GM18508 (cell line): ENCODE results near the gene USH1C.

Experiments used
- ATAC-seq: cut with Tn5 transposase; IDR thresholded peaks from one replicate; pipeline ENCODE4 v1.9.1; 2021; ENCODE audit warnings: moderate number of reproducible peaks; ENCODE audit not compliant: insufficient read depth, unreplicated experiment

Gene USH1C

GRCh38 chr11:17544181-17544622 is at the start of gene USH1C:
Gene USH1C, minus strand, starts transcription at chr11:17544416. Its CDS starts 109 bp downstream, at chr11:17544307.
- no peak for ATAC-seq

DNA sequence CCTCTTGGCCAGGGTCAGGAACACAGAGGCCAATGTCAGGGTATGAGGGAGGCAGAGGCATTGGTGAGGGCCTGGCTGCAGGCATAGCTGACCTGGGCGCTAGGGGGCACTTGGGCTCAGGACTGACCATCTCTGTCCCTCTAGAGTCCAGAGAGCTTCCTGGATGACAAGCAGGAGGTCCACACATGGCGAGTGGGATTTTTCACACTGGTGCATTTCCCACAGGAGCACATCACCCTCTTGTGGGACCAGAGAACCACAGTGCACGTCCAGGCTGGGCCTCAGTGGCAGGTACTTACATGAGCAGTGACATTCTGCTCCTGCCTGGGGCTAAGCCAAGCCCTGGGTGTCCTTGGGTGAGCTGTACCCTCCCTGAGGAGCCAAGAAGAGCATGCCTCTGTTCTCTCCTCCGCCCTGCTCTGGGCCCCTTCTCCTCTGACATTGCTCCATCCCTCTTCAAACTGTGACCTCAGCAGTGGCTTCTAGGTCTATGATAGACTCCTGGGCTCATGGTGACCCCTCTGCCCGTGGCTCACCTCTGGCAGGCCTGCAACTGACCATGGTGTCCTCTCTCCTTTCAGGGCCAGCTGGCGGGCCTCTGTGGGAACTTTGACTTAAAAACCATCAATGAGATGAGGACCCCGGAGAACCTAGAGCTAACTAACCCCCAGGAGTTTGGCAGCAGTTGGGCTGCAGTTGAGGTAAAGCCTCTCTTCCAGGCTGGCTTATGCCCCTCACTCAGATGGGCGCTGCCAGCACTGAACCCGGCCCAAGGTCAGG is 49.4 kb upstream of the USH1C start:
- ATAC-seq: no peak

DNA sequence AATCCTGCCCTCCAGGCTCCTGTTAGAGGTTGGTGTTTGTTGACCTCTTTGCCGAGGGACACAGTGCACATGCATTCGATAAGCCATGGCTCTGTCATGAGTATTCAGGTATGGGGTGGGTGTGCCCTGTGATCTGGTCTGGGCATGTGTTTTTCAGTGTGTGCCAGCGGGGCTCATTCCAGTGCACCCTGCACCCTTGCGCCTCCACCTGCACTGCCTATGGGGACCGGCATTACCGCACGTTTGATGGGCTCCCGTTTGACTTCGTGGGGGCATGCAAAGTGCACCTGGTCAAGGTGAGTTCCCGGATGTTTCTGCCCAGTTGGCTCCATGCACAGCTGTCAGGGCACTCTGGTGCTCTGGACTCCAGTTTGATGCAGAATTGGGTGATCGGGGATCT is 47.1 kb upstream of the USH1C start:
- ATAC-seq: no peak

DNA sequence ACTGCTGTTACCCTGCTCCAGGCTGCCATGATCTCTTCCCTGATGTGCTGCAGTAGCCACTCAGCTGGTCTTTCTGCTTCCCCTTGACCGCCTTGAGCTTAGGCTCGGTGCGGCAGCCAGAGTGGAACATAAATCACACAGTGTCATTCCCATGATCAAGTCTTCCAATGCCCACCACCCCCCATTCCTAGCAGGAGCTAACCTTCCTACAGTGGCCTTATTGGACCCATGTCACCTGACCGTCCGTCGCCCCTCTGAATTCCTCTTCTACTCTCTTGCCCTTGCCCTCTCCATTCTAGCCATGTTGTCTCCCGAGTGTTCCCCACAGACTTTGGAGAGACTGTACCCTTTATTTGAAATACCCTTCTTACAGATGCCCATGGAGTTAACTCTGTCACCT is 46.2 kb upstream of the USH1C start:
- ATAC-seq: no peak

GRCh38 chr11:17588721-17589120 is 44.5 kb upstream of the USH1C start:
- no peak for ATAC-seq

GRCh38 chr11:17588166-17588565 is 44.0 kb upstream of the USH1C start:
- ATAC-seq: no peak

DNA sequence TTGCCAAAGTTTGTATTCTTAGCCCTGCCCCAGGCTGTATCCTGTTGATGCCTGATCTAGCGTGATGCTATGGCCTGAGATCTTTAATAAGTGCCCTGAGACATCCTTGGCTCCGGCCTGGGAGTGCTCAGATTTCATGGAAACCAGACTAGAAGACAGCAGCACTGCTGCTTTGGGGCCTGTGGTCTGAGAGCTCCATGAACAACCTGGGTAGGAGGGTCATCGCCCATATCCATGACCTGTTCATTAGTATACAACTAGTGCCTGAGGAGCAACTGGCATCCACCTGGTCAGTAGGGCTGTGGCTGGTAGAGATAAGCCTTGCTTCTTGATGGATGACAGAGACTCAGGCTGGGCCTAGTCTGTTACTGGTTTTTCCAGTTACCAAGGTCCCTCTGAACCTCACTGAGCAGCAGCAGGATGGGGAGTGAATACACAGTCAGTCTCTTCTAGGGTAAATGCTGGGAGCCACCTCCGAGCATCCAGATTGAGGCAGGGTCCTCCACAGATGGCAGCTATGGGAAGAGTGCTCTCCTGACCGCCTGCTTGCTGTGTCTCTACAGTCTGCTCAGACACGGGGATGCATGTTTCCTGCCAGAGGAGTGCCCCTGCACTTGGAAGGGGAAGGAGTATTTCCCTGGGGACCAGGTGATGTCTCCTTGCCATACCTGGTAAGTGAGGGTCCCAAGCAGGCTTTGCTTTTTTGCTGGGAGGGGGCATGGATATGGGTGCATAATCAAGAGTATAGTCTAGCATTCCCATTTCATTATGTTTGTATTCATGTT is 41.9 kb upstream of the USH1C start:
- no peak for ATAC-seq

GRCh38 chr11:17581732-17582053 is 37.5 kb upstream of the USH1C start:
- ATAC-seq: no peak

GRCh38 chr11:17581036-17581731 is 37.0 kb upstream of the USH1C start:
- ATAC-seq: no peak

DNA sequence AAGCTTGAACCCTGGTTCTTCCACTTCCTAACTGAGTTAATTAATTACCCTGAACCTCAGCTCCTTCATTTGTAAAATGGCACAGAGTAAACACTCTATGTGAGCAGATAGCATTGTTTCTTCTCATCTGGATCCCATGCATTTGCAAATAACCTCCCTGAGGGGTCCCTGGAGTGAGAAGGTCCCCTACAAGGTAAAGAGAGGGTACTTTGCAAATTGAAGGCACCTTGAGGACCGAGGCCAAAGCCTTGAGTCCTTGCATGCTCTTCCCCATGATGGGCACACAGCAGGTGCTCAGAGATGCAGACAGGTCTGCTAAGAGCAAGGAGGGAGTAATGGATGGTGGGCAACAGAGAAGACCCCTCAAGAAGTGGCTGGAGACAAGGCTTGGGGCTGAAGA is 36.1 kb upstream of the USH1C start:
- no peak for ATAC-seq

GRCh38 chr11:17579451-17579850 is 35.2 kb upstream of the USH1C start:
- ATAC-seq: no peak

GRCh38 chr11:17578958-17579357 is 34.7 kb upstream of the USH1C start:
- no peak for ATAC-seq

GRCh38 chr11:17578296-17578695 is 34.1 kb upstream of the USH1C start:
- no peak for ATAC-seq

- no peak for ATAC-seq
These were observed 31.5 kb upstream of the USH1C start for GRCh38 chr11:17575431-17576425.

DNA sequence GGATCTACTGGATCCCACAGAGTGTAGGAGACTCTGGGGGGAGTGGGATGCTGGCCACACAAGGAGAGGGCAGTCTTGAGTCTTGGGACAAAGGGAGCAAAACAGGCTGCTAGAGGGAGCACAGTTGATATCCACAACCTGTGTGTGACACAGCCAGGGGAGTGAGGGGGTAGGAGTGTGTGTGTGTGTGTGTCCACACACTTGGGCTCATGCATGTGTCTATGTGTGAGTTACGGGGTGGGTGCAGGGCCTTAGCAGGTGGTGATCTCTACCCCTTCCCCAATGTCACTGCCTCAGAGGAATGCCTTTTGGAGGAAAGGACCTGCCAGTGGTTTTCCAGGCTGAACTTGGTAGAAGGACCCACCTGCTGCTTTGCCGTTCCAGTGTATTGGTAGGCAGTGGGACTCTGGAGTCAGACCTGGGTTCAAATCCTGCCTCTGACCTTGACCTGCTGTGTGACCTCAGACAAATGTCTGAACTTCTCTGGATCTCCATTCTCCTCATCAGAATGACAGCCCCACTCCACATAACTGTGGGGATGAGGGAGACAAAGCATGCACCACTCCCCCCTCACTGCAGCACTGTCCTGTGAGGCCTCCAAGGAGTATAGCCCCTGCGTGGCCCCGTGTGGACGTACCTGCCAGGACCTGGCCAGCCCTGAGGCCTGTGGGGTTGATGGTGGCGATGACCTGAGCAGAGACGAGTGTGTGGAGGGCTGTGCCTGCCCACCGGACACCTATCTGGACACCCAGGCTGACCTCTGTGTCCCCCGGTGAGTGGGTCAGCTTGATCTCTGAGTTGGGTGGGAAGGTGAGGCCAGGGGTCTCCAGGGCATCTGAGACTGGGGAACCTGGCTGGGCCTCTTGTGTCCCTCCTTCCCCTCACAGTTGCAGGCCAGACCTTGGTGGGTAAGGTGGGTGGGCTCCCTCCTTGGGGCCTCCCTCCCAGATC is 30.2 kb upstream of the USH1C start:
- no peak for ATAC-seq

GRCh38 chr11:17573526-17573925 is 29.3 kb upstream of the USH1C start:
- ATAC-seq: no peak

DNA sequence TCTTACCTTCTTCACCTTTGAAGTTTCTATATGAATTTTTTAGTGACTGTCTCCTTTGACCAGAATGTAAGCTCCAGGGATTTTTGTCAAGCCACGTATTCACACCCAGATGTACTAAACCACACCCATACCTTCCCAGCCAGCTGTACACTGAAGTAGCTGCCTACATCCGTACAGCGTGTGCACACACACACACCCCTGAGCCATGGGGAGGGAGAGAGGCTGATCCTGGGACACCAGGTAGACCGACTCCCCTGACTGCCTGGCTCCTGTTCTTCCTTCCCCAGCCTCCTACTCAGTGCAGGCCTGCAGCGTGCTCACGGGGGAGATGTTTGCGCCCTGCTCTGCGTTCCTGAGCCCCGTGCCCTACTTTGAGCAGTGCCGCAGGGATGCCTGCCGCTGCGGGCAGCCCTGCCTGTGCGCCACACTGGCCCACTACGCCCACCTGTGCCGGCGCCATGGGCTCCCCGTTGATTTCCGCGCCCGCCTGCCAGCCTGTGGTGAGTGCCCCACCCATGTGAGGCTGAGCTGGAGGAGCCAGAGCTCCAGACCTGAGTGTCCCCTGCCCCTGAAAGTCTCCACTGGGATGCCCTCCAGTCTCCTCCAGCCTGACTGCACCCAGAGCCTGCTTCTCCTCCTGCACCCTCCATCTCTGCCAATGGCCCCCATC is 28.7 kb upstream of the USH1C start:
- ATAC-seq: no peak

GRCh38 chr11:17572359-17572690 is 28.1 kb upstream of the USH1C start:
- ATAC-seq: no peak
